Fibroblast of peridontal ligament (primary cell): ENCODE measurements around the gene SLC22A3.
"Not testable (repeated sequence)": the region's sequence is repeated elsewhere in the genome, so short reads cannot be mapped to it uniquely, and the experiment has no call there.

Experiments used
- DNase-seq: peaks from one replicate; pipeline ENCODE4 v3.0.0-alpha.2; 2010; ENCODE audit errors: extremely low read depth

Gene SLC22A3

DNA sequence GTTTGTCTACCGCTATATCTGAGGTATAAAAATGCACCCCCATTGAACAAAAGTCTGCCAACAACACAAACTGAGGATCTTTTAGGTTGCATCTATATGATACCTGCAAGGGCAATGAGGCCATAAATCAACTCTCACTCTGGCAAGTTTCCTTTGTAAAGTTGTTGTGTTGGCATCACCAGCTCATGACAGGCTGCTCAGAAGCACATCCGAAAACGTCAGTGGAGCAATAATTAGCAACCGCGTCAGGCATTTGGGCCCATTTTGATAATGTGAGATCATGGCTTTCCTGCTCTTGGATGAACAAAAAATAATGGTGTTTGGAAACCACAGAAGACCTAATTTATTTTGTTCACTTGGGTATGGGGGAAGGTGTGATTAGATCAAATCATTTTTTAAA, 12.0 kb upstream of the SLC22A3 start:
- DNase-seq: no peak

DNA sequence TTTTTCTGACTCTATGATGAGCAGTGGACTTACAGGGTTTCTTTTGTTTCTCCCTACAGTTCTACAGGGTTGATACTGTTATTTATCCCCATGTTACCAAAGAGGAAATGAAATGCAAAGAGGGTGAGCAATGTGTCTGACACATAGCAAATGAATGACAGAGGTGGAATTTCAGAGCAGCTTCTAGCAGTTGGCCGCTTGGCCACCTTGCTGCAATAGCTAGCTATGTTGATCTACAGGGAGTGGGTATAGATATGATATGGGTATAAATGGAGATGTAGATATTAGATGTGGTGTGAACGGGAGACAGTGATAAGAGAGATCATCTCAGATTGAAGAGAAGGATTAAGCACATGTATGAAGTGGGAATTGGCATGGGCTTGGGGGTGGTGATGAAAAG, 10.9 kb upstream of the SLC22A3 start:
- no peak for DNase-seq

DNA sequence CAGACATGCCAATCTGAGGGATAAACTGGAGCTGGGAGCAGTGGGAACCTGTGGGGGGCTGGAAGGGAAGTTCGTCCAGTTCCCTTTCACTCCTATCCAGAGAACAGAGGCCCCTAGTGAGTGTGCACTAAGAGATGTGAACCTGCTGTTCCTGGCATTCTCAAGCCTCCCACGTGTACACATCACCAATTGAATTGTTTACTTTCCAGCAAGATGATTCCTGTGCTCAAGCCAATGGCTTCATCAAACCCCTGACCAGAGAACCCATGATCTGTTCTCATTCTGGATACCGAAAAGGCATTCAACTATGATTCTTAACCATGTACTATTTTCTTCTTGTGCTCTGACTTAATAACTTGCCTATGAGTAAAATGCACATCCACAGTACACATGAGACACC, 10.2 kb upstream of the SLC22A3 start:
- no peak for DNase-seq

GRCh38 chr6:160343144-160343543, 5.0 kb upstream of the SLC22A3 start:
- DNase-seq: no peak

DNA sequence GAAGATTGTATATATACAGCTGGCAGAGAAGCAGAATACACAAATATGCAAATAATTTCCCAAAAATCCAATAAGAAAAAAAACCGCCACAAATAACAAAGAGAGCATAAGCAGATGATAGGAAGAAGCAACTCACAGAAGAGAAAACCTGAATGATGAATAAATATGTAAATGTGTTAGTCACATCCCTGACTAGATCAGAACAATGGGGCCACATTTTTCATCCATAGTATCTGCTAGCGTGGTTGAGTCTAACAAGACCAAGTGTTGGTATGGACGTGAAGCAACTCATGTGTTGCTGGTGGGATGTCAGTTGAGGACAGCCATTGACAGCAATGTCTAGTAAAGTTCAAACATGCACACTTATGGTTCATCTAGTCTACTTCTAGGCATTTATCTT, 3.9 kb upstream of the SLC22A3 start:
- DNase-seq: no peak

DNA sequence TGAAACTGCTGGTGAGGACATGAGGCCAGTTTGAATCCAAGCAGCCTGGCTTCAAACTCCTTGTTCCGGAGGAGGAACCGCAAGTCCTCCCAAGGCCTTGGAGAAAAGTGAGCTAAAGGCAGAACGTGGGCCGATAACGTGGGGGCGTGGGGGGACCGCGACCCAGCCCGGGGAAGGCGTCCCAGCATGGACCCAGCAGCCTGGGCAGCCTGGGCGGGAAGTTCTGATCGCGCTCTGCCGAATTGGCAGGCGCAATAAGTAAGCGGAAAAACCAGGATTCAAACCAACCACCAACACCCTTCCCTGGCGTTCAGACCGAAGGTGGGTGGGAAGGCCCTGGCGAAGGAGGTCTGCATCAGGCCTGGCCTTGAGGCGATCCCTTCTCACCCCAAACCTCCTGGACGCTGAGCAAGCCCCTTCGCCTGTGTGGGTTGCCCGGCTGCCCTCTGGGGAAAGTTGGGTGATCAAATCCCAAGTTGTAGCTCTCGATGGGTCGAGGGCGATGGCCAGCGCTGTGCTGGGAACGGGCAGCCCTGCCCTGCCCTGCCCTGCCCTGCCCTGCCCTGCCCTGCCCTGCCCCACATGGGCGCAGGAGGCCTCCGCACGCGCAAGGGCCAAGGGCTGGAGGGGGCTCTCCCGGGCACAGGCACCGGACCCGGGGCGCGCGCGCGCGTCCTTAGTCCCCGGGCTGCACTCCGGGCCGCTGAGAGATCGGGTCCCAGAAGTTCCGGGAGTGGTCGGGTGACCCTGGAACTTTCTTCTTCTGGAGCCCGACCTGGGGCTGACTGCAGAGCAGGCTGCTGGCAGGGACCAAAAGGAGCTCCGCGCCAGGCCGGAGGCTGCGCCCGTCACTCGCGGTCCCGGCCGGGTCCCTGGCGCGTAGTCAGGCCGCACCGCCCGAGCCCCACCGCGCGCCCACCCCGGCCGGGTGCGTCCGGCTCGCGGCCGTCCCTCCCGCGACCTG, 637 bp upstream of the SLC22A3 start:
- no peak for DNase-seq

GRCh38 chr6:160349020-160349441, 853 bp downstream of the SLC22A3 start:
- peak; percentile 2 for DNase-seq

DNA sequence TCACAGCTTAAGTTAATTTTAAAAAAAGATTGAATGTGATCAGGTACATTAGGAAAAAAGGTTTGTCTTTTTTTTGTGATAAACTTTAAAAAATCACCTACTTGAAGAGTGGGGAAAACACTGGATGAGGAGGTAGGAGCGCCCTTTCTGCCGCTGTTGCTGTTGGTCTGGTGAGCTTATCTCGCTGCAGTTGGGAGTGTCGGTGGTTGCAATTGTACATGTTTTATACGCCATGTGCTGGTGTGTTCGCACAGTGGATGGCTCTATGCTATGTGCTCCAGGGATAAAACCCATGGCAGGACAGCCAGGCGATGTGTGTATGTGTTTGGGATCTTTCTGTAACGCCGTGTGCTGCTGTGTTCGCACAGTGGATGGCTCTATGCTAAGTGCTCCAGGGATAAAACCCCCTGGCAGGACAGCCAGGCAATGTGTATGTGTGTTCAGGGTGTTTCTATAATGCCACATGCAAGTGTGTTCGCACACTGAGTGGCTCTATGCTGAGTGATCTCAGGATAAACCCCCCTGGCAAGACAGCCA, 1.7 kb downstream of the SLC22A3 start:
- no peak for DNase-seq

DNA sequence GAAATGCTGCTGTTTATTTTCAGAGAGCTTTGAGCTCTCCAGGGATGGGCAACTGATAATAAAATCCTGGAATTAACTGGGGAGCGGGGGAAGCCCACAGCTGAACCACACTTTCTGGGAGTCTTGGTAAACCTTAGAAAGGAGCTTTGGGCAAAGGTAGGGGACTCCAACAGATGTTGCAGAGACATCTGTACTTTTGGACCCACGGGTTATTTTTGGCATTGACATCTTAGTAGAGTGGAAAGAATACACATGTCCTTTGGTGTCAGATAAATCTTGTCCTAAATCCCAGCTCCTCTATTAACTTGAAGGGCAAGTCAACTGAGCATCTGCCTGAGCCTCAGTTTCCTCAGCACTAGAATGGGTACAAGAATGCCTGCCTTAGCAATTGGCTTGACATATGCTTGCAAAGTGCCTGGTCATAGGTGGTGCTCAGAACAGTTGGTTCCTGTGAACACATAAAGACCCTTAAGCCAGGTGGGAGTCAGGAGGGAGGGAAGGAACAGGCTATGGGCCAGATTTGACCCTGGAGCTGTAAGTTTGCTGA, 5.8 kb downstream of the SLC22A3 start:
- DNase-seq: no peak

DNA sequence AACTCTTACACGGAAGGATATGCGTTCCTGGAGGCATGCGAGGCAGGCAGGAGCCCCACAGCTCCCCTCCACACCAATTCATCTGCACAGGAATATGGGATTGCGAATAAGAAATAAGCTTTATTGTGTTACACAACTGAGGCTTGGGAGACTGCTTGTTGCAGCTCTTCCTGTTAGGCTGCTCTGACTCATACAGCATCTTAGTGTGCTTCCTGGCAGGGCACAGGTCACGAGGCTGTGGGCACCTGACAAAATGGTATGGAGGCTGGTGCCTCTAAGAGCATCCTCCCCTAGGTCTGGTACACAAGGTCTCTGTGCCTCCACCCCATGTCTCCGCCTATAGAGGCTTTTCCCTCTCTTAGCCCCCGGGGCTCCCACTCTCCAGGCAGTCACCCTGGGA, 6.8 kb downstream of the SLC22A3 start:
- no peak for DNase-seq

GRCh38 chr6:160356074-160356744, 8.0 kb downstream of the SLC22A3 start:
- DNase-seq: no peak

DNA sequence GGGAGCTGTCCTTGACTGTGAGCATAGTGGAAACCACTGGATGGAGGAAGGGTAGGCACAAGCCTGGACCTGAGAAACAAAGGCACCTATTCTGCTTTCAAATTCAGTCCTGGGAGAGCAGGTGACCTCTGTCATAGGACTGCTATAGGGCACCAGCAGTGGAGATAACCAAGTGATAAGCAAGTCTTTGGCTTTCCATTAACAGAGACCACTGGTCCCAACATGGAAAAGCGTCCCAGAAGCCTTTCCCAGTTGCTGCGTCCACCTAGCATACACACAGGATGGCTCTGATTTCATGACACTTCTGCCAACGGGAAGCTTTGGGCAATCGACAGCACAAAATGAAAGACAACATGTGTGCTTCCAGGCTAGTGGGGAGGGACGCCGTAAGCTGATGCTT, 8.9 kb downstream of the SLC22A3 start:
- DNase-seq: no peak

DNA sequence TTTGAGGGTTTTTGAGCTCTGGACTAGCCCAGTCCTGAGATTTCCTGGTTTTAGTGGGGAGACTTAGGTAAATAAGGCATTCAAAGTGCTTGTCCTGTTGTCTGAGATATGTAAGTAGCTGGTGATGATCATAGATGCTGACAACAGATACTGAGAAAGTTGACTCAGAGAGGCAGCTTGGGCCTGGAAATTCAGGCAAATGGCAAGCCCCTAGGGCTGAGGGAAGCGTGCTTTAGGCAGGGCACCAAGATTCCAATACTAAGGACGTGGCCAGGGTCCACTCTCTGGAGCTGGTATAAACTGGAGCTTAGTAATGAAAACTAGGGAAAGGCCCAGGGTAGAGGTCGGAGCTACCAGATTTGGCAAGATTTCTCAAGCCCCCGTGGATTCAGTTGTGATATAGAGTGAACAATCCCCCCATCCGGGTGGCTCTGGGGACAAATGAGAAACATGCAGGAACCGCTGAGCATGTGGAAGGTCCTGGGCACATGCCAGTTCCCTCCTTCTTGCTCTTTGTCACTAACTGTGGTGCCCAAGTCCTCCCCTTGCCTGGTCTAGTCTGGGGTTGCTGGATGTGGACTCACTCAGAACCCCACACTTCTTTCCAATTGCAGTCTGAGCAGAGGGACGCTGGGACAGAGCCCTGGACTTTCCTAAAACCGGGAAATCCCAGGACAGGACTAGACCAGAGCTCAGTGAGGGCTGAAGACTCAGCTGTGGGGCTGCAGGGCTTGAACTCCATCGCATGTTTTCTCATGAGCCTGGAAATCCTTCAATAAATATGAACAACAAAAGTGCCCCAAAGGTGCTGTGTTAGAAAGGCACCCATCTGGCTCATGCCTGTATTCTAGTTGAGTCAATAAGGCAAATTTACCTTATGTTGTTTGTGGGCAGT, 10.3 kb downstream of the SLC22A3 start:
- no peak for DNase-seq

GRCh38 chr6:160360955-160361354, 12.8 kb downstream of the SLC22A3 start:
- no peak for DNase-seq

GRCh38 chr6:160362556-160362955, 14.4 kb downstream of the SLC22A3 start:
- no peak for DNase-seq

DNA sequence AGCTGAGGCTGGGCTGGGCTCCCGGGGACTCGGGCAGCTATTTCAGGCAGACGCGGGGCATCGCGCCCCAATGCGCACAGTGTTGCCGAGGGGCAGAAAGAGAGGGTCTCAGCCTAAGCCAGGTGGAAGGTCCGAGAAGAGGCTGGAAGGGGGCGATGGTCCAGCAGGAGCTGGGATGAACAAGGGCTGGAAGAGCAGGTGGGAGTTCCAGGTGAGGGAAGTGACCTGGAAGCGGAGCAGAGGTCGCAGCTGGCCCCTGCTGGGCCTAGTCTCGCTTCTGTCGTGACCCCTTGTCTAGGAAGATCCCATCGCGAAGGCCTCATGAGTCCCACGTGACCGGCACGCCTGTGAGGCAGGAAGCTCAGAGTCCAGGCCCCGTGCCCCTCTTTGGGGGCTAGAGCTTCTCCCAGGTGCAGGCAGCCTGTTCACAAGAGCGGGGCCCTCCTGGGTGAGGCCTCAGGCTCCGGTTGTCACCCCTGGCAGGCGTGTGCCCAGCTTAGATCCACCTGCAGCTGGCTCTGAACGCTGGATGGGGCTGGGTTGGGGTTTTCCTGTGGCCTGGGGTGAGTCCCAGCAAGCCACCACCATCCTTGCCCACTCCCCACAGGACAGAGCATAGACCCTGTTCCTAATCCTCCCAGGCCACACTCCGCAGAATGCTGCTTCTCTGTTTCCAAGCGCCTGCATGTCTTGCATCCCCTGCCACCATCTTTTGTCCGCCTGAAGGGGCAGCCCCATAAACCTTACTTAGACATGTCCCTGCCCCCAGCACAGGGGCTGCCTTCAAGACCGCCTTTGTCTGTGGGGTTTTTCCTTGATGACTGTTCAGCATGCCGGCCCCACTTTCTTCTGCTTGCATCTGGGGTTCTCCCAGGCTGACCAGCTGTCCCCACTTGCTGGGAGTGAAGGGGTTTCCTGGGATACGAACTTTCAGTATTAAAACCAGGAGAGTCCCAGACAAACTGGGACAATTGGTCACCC, 15.1 kb downstream of the SLC22A3 start:
- DNase-seq: no peak

DNA sequence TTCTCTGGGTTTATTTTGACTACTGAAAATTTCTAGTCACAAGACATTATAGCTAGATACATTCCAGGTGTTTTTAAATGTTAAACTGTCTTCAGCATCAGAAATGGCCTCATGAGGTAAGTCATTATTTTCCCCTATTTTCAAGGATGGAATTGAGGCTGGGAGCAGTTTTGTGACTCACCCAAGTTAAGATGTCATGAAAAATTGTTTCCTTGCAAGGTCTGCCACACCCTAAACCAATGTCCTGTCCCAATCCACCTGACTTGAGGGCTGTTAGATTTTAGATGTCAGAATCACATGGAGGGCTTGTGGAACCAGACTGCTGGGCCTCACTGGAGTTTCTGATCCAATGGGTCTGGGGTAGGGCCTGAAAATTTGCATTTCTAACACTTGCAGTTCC, 16.9 kb downstream of the SLC22A3 start:
- DNase-seq: no peak

- DNase-seq: no peak
Observed at GRCh38 chr6:160367798-160368547, 19.8 kb downstream of the SLC22A3 start.

DNA sequence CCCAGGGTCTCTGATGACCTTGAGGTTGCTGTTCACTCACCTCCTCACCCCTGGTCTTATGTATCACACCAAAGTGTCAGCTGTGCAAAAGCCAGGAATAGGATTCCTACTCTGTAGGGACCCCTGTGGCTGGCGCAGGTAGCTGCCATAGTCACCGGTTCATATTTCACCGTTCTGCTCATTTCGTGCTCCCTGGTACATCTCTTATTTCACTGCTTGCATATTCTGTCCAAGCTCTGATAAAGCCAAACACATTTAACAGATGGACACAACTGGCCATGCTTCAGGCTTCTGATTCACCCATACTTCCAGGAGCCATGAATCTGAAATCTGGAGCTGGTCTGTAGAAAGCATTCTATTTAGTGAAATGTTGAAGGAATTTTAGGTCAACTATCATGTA, 20.5 kb downstream of the SLC22A3 start:
- no peak for DNase-seq

- DNase-seq: not testable (repeated sequence)
Observed at GRCh38 chr6:160373601-160374000, 25.4 kb downstream of the SLC22A3 start.
